Stimulated activated CD8-positive, alpha-beta memory T cell treated with anti-CD3 and anti-CD28 coated beads, Interleukin-2, amount 100 ng/mL, for 48 hours (primary cell): ENCODE measurements around the gene ELP5.

Source experiments
- DNase-seq, 2 donors: peaks; one replicate each; pipeline ENCODE4 v3.0.0-alpha.2; 2020; ENCODE audit warnings: low read depth in 2 of 2

Gene ELP5

DNA sequence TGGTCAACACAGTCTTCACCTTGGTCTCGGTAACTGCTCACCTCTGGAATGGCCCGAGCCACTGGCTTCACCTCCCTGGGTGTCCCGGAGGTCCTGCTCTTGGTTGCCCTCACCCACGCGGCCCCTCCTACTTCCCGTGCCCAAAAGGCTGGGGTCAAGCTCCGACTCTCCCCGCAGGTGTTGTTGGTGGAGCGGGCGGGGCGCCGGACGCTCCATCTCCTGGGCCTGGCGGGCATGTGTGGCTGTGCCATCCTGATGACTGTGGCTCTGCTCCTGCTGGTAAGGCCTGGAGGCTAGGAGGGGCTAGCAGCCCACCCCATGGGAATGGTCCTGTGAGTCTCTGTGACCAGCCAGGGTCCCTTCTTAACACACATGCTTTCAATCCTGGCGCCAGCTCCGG is 32.9 kb downstream of the ELP5 start:
- DNase-seq = no peak

DNA sequence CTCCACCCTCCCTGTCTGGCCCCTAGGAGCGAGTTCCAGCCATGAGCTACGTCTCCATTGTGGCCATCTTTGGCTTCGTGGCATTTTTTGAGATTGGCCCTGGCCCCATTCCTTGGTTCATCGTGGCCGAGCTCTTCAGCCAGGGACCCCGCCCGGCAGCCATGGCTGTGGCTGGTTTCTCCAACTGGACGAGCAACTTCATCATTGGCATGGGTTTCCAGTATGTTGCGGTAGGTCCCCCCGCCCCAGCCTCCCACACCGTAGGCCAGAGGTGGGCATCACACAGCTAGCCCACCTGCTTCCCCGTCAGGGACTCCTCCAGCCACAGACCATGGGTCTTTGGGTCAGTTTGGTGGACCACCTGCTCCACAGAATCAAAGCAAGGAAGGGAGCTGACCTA is 33.7 kb downstream of the ELP5 start:
- no peak for DNase-seq

DNA sequence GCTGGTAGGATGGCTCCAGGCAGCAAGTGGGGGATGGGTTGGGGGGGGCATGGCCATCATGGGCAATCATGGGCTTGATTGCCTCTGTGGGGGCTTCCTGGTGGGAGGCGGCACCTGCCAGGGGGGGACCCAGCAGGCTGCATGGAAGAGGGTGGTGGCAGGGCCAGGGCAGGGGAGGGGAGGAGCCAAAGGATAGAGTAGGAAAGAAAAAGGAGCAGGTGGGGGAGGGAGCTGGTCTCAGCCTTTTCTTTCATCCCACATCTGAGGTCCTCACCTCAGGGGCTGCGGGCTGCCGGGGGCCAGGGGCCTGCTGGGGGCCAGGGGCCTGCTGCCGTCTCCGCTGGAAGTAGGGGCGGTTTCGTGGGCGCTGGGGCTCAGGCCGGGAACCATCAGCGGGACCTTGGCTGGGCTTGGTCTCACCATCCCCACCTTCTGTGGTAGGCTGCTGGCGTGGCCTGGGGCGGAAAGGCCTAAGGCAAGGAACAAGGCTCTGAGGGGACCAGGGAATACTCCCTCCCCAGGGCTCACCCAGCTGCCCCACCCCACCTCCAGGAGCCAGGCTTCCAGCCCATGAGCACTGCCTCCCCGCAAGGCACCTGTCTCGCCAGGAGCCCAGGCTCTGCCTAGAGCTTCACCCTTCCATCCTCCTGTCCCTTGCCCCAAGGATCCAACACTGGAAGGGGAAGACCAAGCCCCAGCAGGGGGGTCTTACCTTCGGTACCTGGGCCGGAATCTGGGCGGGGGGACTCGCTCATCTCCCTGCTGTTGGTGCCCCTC is 37.4 kb downstream of the ELP5 start:
- no peak for DNase-seq

GRCh38 chr17:7290166-7290565 is 38.2 kb downstream of the ELP5 start:
- DNase-seq = no peak

DNA sequence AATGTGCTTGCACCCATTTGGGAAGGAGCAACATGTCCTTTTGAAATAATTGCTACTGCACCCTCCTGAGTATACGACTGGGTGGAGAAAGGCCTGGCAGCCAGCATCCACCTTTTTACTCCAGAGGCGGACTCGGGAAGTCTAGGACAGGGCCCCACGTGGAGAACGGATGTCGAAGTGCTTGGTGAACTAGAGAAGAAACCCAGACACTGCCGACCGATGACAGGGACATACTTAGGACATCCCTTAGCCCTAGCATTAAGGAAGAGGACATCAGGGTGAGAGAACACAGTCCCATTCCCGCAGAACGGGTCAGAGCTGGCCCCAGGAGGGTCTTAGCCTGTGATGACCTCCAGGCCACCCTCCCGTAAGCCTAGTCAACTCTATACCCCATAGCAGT is 38.7 kb downstream of the ELP5 start:
- no peak for DNase-seq

DNA sequence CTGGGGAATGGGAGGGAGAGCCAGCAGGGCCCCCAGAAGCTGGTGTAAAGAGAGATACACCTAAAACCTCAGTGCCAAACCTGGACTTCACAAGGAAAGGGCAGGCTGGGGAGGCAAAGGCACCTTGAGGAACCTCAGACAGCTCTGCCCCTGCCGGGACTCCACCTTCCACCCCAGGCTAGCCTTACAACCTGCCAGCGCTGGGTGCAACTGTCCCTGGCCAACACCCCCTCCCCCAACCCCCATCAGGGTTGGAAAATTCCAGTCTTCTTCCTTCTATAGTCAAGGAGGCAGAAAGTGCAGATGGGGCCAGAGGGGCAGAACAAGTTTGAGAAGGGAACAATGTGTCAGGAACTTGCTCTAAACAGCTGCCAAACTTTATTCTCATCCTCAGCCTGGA is 40.2 kb downstream of the ELP5 start:
- DNase-seq = no peak

GRCh38 chr17:7292729-7293128 is 40.7 kb downstream of the ELP5 start:
- DNase-seq = no peak

GRCh38 chr17:7293159-7293558 is 41.1 kb downstream of the ELP5 start:
- no peak for DNase-seq

- DNase-seq = peak in 1 of 2 donors; percentile 15
Measured at GRCh38 chr17:7293816-7294613, 42.0 kb downstream of the ELP5 start.

DNA sequence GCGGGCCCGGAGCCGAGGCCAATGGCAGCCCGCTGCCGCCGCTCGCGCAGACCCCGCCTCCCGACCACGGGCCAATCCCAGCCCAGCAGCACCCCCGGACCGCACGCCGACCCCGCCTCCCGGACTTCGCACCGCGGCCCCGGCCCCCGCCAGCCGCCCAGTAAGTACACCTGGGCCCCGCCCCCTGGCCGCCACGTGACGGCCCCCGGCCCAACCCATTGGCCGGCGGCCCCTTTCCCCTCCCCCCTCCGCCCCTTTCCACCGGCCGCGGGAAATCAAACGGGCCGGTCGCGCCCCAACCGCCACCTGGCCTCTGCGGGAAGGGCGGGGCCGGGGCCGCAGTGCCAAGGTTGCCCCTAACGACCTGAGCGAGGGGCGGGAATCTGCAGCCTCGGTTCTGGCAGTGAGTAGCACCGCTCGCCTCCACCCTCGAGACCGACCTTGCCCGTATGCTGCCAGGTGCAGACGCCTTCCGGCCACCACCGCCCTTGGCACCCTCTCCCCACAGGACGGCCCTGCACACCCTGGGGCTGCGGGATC is 42.7 kb downstream of the ELP5 start, which contains the start of gene YBX2:
YBX2 (minus strand) TSS at position 26 of the 540 bp plus-strand sequence. CDS start 139 bp downstream, outside the sequence.
- peak; percentile 72 to 79 for DNase-seq

DNA sequence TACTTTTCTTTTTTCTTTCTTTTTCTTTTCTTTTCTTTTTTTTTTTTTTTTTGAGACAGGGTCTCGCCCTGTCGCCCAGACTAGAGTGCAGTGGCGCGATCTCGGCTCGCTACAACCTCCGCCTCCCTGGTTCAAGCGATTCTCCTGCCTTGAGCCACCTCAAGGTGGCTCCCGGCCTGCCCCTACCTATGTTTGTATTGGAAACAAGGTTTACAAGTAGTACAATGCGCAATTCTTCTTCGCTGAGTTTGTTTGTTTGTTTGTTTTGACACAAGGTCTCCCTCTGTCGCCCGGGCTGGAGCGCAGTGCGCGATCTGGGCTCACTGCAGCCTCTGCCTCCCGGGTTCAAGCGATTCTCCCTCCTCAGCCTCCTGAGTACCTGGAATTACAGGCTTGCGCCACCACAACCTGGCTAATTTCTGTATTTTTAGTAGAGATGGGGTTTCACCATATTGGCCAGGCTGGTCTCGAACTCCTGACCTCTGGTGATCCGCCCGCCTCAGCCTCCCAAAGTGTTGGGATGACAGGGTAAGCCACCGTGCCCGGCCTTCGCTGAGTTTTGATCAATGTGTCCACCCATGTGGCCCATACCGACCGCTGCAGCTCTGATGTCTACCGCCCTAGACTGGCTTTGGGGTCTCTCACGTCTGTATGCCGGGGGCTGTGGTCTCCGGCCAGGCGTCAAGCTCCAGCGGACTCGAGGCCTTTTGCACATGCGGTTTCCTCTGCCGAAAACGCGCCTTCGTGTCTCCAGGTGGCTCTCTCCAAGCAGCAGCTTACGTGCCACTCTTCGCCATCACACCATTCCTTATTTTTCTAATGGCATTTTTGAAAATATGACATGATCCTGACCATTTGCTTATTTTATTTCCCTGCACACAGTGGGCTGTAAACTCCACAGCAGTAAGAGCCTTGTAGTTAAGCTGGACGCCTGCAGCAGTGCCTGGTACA is 43.5 kb downstream of the ELP5 start:
- no peak for DNase-seq

- DNase-seq = peak; percentile 70 to 73
Measured at GRCh38 chr17:7296189-7296861, 44.3 kb downstream of the ELP5 start.

- DNase-seq = no peak
Measured at GRCh38 chr17:7304179-7304578, 52.2 kb downstream of the ELP5 start.

DNA sequence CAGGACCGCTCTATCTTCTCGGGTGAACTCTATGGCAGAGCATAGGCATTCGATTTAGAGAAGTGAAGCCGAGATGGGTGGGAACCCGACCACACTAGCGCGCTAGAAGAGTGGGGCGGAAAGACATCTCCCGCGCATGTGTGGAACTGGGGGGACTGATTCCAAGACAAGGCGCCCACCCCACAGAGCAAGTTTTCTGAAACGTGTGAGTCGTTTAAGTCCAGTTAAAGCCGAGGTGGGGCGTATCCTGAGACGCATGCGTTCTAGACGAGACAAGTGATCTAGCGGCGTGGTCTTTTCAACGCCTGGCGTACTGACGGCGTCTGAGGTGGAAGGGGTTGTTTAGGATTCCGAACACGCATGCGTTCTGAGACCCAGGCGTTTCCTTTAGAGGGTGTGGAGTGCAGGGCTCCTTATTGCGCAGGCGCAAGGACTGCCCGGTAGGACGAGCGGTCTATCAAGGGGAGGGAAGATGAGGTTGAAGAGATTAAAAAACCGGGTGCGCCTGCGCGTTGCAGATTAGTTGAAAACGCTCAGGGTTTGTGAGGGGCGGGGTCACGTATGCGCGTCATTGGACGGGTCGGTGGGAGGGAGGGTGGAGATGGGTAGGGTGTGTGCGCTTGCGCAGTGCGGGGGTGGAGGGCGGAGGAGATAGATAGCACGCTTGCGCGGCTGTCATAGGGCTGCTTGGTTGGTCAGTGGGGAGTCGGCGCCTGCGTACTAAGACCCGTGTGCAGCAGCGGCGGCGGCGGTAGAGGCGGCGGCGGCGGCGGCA is 55.1 kb downstream of the ELP5 start, which contains the start of gene EIF5A:
EIF5A (plus strand) TSS at position 718 of the 775 bp plus-strand sequence. CDS start 2,008 bp downstream, outside the sequence.
- DNase-seq = peak; percentile 100

GRCh38 chr17:7307686-7308624 is 55.9 kb downstream of the ELP5 start:
- peak in 1 of 2 donors; percentile 41 for DNase-seq

DNA sequence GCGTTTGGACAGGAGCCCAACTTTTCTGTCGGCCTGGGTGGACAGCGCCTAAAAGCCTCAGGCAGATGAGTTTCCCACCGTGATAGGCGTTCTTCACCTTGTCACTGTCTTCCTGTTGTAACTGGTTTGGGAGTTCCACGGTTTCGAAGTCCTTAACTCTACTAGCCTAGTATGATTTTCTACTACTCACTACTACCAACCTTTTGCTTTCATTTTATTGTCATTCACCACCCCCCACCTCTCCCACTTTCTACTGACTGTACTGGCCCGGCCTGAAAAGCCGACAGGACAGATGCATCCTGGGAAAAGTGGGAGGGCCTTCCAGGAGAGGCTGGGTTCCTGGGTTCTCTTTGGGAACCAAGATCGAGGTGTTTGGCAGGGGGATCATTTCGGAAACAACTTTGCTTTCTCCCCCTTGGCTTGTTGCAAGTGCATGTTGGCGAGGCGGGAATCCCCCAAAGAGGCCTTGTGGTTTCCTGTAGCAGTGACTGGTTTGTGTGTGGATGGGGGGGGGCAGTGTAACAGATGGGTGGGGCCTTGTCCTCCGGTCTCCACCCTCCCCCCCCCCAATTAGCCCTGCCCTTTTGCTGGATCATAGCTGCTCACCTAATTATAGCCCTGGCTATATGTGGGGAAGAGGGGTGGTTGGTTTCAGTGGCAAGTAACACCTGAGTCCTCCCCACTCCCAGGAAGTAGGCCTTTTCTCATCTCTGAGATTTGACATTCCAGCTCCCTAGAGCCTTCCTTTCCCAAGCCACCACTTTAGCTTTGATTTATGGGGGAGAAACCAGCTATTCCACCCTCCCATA is 56.8 kb downstream of the ELP5 start:
- peak; percentile 69 to 74 for DNase-seq
